OCI-LY1 (cell line): Measurements from ENCODE around the gene CDH13.

Experiments used
- H2AFZ ChIP-seq: fragments of 200-600 bp; sonication (generic), shearing (Covaris generic); 2 replicates; pipeline ENCODE4 v1.6.0; 2014; ENCODE audit warnings: antibody characterized with exemption, mild to moderate bottlenecking, low read length
- H3F3A ChIP-seq: fragments of 200-600 bp; sonication (generic), shearing (Covaris generic); 2 replicates; pipeline ENCODE4 v1.6.0; 2014; ENCODE audit warnings: mild to moderate bottlenecking, antibody characterized with exemption, low read length, moderate library complexity; ENCODE audit not compliant: insufficient read depth
- H3K27ac ChIP-seq: fragments of 200-600 bp; sonication (generic); 2 replicates; pipeline ENCODE4 v1.5.1; 2014; ENCODE audit warnings: low read length, mixed run types, mild to moderate bottlenecking, low read depth; ENCODE audit not compliant: poor library complexity, severe bottlenecking
- H3K27me3 ChIP-seq: fragments of 200-600 bp; sonication (generic); 2 replicates; pipeline ENCODE4 v1.6.0; 2014; ENCODE audit warnings: antibody characterized with exemption, mild to moderate bottlenecking, low read length, moderate library complexity; ENCODE audit not compliant: insufficient read depth
- H3K36me3 ChIP-seq: fragments of 200-600 bp; sonication (generic); 2 replicates; pipeline ENCODE4 v1.6.1; 2014; ENCODE audit warnings: mild to moderate bottlenecking, antibody characterized with exemption, low read length, moderate library complexity, mixed read lengths; ENCODE audit not compliant: insufficient read depth
- H3K4me1 ChIP-seq: fragments of 200-600 bp; sonication (generic); 2 replicates; pipeline ENCODE4 v1.5.1; 2014; ENCODE audit warnings: mild to moderate bottlenecking, low read length, moderate library complexity; ENCODE audit not compliant: insufficient read depth, severe bottlenecking
- H3K4me2 ChIP-seq: fragments of 200-600 bp; sonication (generic), shearing (Covaris generic); 2 replicates; pipeline ENCODE4 v1.6.1; 2014; ENCODE audit warnings: low read length
- H3K4me3 ChIP-seq: fragments of 200-600 bp; sonication (generic); 2 replicates; pipeline ENCODE4 v1.5.1; 2014; ENCODE audit warnings: low read length, low read depth, mild to moderate bottlenecking, mixed read lengths; ENCODE audit not compliant: poor library complexity, severe bottlenecking
- H3K79me2 ChIP-seq: fragments of 200-600 bp; shearing (Covaris generic); 2 replicates; pipeline ENCODE4 v1.6.1; 2016; ENCODE audit warnings: mixed run types, low read length, mixed read lengths; ENCODE audit not compliant: insufficient read depth
- H3K9ac ChIP-seq: fragments of 200-600 bp; sonication (generic), shearing (Covaris generic); 2 replicates; pipeline ENCODE4 v1.6.1; 2014; ENCODE audit warnings: mild to moderate bottlenecking, low read length, mixed read lengths
- H3K9me2 ChIP-seq: fragments of 200-600 bp; sonication (generic), shearing (Covaris generic); 2 replicates; pipeline ENCODE4 v1.6.1; 2014; ENCODE audit warnings: low read depth, mild to moderate bottlenecking, low read length, mixed read lengths
- H3K9me3 ChIP-seq: fragments of 200-600 bp; shearing (Covaris generic); 2 replicates; pipeline ENCODE4 v1.6.1; 2014; ENCODE audit warnings: low read length, mixed read lengths
- H4K20me1 ChIP-seq: fragments of 200-600 bp; sonication (generic), shearing (Covaris generic); 2 replicates; pipeline ENCODE4 v1.6.0; 2016; ENCODE audit warnings: mild to moderate bottlenecking, low read length; ENCODE audit not compliant: insufficient read depth
- EZH2 ChIP-seq: fragments of 200-600 bp; sonication (generic), shearing (Covaris generic); IDR thresholded peaks from 2 replicates; pipeline ENCODE4 v1.8.0; 2017; ENCODE audit warnings: borderline replicate concordance, mixed run types, mild to moderate bottlenecking, antibody characterized with exemption, low read length, moderate library complexity, mixed read lengths
- TF ChIP-seq, protein P1 (sequence below): fragments of 200-600 bp; sonication (generic), shearing (Covaris generic); IDR thresholded peaks from 2 replicates; pipeline ENCODE4 v1.5.1; 2017; ENCODE audit warnings: mild to moderate bottlenecking, antibody characterized with exemption, low read length, moderate library complexity, mixed read lengths

The CDH13 gene

DNA sequence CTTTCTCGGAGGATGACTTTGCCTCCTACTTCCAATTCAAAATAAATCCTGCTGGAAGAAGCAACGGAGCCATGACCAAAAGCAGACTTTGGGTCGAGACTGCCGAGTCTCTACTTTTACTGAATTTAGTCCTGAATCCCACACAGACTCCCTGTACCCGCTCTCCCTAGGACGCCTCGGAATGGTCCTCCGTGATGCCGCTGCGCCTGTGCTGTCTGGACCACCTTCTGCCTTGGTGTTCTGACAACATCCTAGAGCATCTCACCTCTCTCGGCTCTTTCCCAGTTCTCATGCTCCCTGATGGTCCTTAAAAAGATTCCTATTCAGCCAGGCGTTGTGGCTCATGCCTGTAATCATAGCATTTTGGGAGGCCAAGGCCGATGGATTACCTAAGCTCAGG is 999.9 kb downstream of the CDH13 start:
- no peaks in the 10 kb centered on the region for H3K4me1 ChIP-seq
- H3K27ac ChIP-seq, result no peak overlapping the region
- H3K4me2 ChIP-seq, result no peak overlapping the region
- no peaks in the 10 kb centered on the region for H3K79me2 ChIP-seq
- no peaks in the 10 kb centered on the region for H3K9me3 ChIP-seq
- TF ChIP-seq EZH2, result no peak
- TF ChIP-seq, protein P1, sequence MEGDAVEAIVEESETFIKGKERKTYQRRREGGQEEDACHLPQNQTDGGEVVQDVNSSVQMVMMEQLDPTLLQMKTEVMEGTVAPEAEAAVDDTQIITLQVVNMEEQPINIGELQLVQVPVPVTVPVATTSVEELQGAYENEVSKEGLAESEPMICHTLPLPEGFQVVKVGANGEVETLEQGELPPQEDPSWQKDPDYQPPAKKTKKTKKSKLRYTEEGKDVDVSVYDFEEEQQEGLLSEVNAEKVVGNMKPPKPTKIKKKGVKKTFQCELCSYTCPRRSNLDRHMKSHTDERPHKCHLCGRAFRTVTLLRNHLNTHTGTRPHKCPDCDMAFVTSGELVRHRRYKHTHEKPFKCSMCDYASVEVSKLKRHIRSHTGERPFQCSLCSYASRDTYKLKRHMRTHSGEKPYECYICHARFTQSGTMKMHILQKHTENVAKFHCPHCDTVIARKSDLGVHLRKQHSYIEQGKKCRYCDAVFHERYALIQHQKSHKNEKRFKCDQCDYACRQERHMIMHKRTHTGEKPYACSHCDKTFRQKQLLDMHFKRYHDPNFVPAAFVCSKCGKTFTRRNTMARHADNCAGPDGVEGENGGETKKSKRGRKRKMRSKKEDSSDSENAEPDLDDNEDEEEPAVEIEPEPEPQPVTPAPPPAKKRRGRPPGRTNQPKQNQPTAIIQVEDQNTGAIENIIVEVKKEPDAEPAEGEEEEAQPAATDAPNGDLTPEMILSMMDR, result no peak
- H3K4me3 ChIP-seq, result no peak overlapping the region
- H2AFZ ChIP-seq, result no peak overlapping the region
- no peak overlapping the region for H3K9ac ChIP-seq
- H4K20me1 ChIP-seq, result no peaks in the 10 kb centered on the region
- no peaks in the 10 kb centered on the region for H3K9me2 ChIP-seq
- H3K36me3 ChIP-seq, result no peaks in the 10 kb centered on the region
- no peaks in the 10 kb centered on the region for H3F3A ChIP-seq
- no peaks in the 10 kb centered on the region; the same call in 1 of the 2 replicates for H3K27me3 ChIP-seq

DNA sequence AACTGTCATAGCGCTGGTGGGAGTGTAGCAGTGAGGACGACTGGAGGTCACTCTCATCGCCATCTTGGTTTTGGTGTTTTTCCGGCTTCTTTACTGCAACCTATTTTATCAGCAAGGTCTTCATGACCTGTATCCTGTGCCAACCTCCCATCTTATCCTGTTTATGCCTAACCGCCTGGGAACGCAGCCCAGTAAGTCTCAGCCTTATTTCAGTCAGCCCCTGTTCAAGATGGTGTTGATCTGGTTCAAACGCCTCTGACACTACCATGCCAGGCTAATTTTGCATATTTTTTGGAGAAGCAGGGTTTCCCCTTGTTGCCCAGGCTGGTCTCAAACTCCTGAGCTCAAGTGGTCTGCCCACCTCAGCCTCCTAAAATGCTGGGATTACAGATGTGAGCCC is 1001.2 kb downstream of the CDH13 start:
- Histone ChIP-seq H3K79me2 (no peaks in the 10 kb centered on the region), H4K20me1 (no peaks in the 10 kb centered on the region), H3K27ac (no peak overlapping the region), H3K36me3 (no peaks in the 10 kb centered on the region), H3K27me3 (no peaks in the 10 kb centered on the region; the same call in 1 of the 2 replicates), H3F3A (no peaks in the 10 kb centered on the region), H3K9me2 (no peaks in the 10 kb centered on the region), H3K9me3 (no peaks in the 10 kb centered on the region), H3K4me1 (no peaks in the 10 kb centered on the region), H3K4me3 (no peak overlapping the region), H3K9ac (no peak overlapping the region), H2AFZ (no peak overlapping the region), H3K4me2 (no peak overlapping the region)
- TF ChIP-seq, protein P1, result no peak
- TF ChIP-seq EZH2, result no peak

DNA sequence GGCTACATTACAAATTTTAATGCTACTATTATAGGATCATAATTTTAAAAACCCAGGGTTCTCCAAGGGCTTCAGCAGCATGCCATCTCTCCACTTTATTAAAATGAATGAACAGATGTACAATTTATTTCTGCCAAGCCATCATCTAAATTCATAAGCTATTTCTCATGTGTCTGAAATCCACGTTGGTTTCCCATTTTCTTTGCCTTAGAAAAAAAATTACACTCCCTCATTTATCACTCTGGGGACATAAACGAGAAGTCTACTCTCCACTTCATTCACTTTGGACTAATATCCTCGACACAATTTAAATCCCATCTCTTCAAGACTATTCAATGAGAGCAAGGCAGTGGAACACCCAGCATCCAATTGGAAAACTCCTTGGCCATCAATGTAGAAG is 1002.7 kb downstream of the CDH13 start:
- Histone ChIP-seq H4K20me1 (no peaks in the 10 kb centered on the region), H3K27ac (no peak overlapping the region), H3K27me3 (no peaks in the 10 kb centered on the region), H3K79me2 (no peaks in the 10 kb centered on the region), H3K4me2 (no peak overlapping the region), H3K9me2 (no peaks in the 10 kb centered on the region), H3K4me3 (no peak overlapping the region), H3K9ac (no peak overlapping the region), H3F3A (no peaks in the 10 kb centered on the region), H2AFZ (no peak overlapping the region), H3K36me3 (no peaks in the 10 kb centered on the region), H3K9me3 (no peaks in the 10 kb centered on the region), H3K4me1 (no peaks in the 10 kb centered on the region)
- TF ChIP-seq, protein P1, result no peak
- TF ChIP-seq EZH2, result no peak
